Keratinocyte (primary cell): ENCODE measurements around the gene OR13J1. TPM values are rescaled to one million over a fixed set of nuclear protein-coding genes. Genes with fewer than 3 reads are reported as not detected.

Source experiments
- DNase-seq: peaks from one replicate; pipeline ENCODE4 v3.0.0-alpha.2; 2011; ENCODE audit warnings: low read depth, missing footprints, low spot score
- FAIRE-seq: peaks from 2 replicates; lab custom pipeline; 2011; peaks lifted over from hg19 to GRCh38; lab: Jason Lieb, UNC
- H2AFZ ChIP-seq: 2 replicates; pipeline ENCODE4 v1.6.0; 2012; ENCODE audit warnings: low read length, control low read depth, inconsistent platforms; ENCODE audit not compliant: control insufficient read depth
- H3K27ac ChIP-seq: 2 replicates; pipeline ENCODE4 v1.5.1; 2011; ENCODE audit warnings: low read length; ENCODE audit not compliant: control insufficient read depth, insufficient read depth
- H3K27me3 ChIP-seq: 3 replicates; pipeline ENCODE4 v1.6.0; 2011; ENCODE audit warnings: low read length; ENCODE audit not compliant: control insufficient read depth, insufficient read depth; ENCODE audit errors: extremely low read depth
- H3K36me3 ChIP-seq, 2 experiments: 2 replicates in 1 of 2; 3 replicates in 1 of 2; pipeline ENCODE4 v1.5.1; 2011; ENCODE audit warnings: low read length in 2 of 2, mild to moderate bottlenecking in 1 of 2; ENCODE audit not compliant: control insufficient read depth in 2 of 2, insufficient read depth in 2 of 2; ENCODE audit errors: extremely low read depth in 1 of 2
- H3K4me1 ChIP-seq: 3 replicates; pipeline ENCODE4 v1.5.1; 2011; ENCODE audit warnings: low read length; ENCODE audit not compliant: control insufficient read depth, insufficient read depth; ENCODE audit errors: extremely low read depth
- H3K4me2 ChIP-seq: 3 replicates; pipeline ENCODE4 v1.6.0; 2011; ENCODE audit warnings: low read depth, low read length; ENCODE audit not compliant: control insufficient read depth, insufficient read depth; ENCODE audit errors: extremely low read depth
- H3K4me3 ChIP-seq, 3 experiments: fragments of 200-600 bp in 1 of 3; sonication (generic) in 1 of 3; 2 replicates in 2 of 3; 3 replicates in 1 of 3; pipeline ENCODE4 v1.5.1; 2011 to 2016; ENCODE audit warnings: low read length in 3 of 3, mild to moderate bottlenecking in 3 of 3, control low read depth in 2 of 3, inconsistent platforms in 1 of 3, low read depth in 1 of 3, mixed read lengths in 1 of 3, mixed run types in 1 of 3, moderate library complexity in 1 of 3; ENCODE audit not compliant: control insufficient read depth in 2 of 3, insufficient read depth in 2 of 3; ENCODE audit errors: extremely low read depth in 1 of 3
- H3K79me2 ChIP-seq: 2 replicates; pipeline ENCODE4 v1.6.0; 2012; ENCODE audit warnings: low read length; ENCODE audit not compliant: control insufficient read depth, insufficient read depth
- H3K9ac ChIP-seq: 3 replicates; pipeline ENCODE4 v1.6.0; 2011; ENCODE audit warnings: low read length; ENCODE audit not compliant: control insufficient read depth, insufficient read depth; ENCODE audit errors: extremely low read depth
- H3K9me1 ChIP-seq: 3 replicates; pipeline ENCODE4 v1.6.0; 2011; ENCODE audit warnings: low read length; ENCODE audit not compliant: control insufficient read depth, insufficient read depth; ENCODE audit errors: extremely low read depth
- H3K9me3 ChIP-seq: 2 replicates; pipeline ENCODE4 v1.5.1; 2012; ENCODE audit warnings: low read depth, low read length; ENCODE audit not compliant: control insufficient read depth
- H4K20me1 ChIP-seq: 3 replicates; pipeline ENCODE4 v1.6.0; 2011; ENCODE audit warnings: low read length; ENCODE audit not compliant: control insufficient read depth, insufficient read depth; ENCODE audit errors: extremely low read depth
- CTCF ChIP-seq, 3 experiments: IDR thresholded peaks in 1 of 3; conservative IDR thresholded peaks in 1 of 3; optimal IDR thresholded peaks in 1 of 3; 2 replicates in 2 of 3; 3 replicates in 1 of 3; pipeline versions ENCODE3 to v1.5.1; 2011; ENCODE audit warnings: low read length in 3 of 3, mild to moderate bottlenecking in 3 of 3, moderate library complexity in 2 of 3, control low read depth in 1 of 3, inconsistent platforms in 1 of 3; ENCODE audit not compliant: insufficient read depth in 2 of 3; ENCODE audit errors: extremely low read depth in 1 of 3
- EZH2 ChIP-seq: IDR thresholded peaks from one replicate; pipeline ENCODE4 v1.6.1; 2012; ENCODE audit warnings: inconsistent platforms, mild to moderate bottlenecking, low read length, moderate library complexity
- dilution Hi-C: fragments of 300-500 bp; cut with MboI; formaldehyde crosslinking; loops from one replicate; pipeline ENCODE4 v1.7.0; 2020; ENCODE audit warnings: low sequenced_read_pairs; ENCODE audit not compliant: extremely low pct_ligation_motif_present
- polyA plus RNA-seq, 5 experiments: library from polyadenylated mRNA; depleted of rRNA in 3 of 5; stranded (reverse) in 3 of 5; stranded (forward) in 1 of 5; unstranded in 1 of 5; fragments of >200 nt; gene quantifications; 1 replicate in 1 of 5; 2 replicates in 3 of 5; 3 replicates in 1 of 5; pipeline versions ENCODE4 v1.2.1 to v1.2.3, GENCODE V29; 2011 to 2012; ENCODE audit warnings: missing spikeins in 2 of 5, low read depth in 1 of 5, low replicate concordance in 1 of 5

Gene OR13J1
- polyA plus RNA-seq, 1 donor (not counting 4 experiments of a cell fraction or from before 2014, with no cell fraction given) = not detected

- TF ChIP-seq EZH2 (no peak), CTCF (optimal IDR thresholded peaks at IDR 0.05 in 1 of 3, IDR thresholded peaks at IDR 0.05 in 1 of 3, conservative IDR thresholded peaks at IDR 0.05 in 1 of 3; ENCODE audit: extremely low read depth in 1 of 3, insufficient read depth in 2 of 3, low read length in 3 of 3) (no peak)
- peaks cover 36% of the 10 kb centered on the region for H3K4me1 ChIP-seq
- no peaks in the 10 kb centered on the region for H3K27me3 ChIP-seq
- H3K4me3 ChIP-seq = peak overlapping the region in 1 of 3 experiments; percentile 35
- H3K9me3 ChIP-seq = no peaks in the 10 kb centered on the region
- H3K9ac ChIP-seq = peak overlapping the region; percentile 7
- H2AFZ ChIP-seq = peak overlapping the region; percentile 14
- H3K79me2 ChIP-seq = no peaks in the 10 kb centered on the region
- no peaks in the 10 kb centered on the region for H3K9me1 ChIP-seq
- no peak for DNase-seq
- H3K27ac ChIP-seq = peak overlapping the region; percentile 3
- peak; percentile 75 for FAIRE-seq
- dilution Hi-C loops = no loop called here
- H4K20me1 ChIP-seq = no peaks in the 10 kb centered on the region
- H3K36me3 ChIP-seq = no peaks in the 10 kb centered on the region
- peak overlapping the region; percentile 54 for H3K4me2 ChIP-seq
Observed at GRCh38 chr9:35907711-35908503, 37.7 kb upstream of the OR13J1 start.

- DNase-seq = no peak
- no peaks in the 10 kb centered on the region for H3K79me2 ChIP-seq
- H3K9ac ChIP-seq = no peak overlapping the region
- no peak overlapping the region for H3K4me3 ChIP-seq
- FAIRE-seq = no peak
- dilution Hi-C loops = no loop called here
- H3K36me3 ChIP-seq = no peaks in the 10 kb centered on the region
- peaks cover 36% of the 10 kb centered on the region for H3K4me1 ChIP-seq
- H3K27me3 ChIP-seq = no peaks in the 10 kb centered on the region
- H3K27ac ChIP-seq = no peak overlapping the region
- H3K4me2 ChIP-seq = no peak overlapping the region
- H3K9me1 ChIP-seq = no peaks in the 10 kb centered on the region
- H2AFZ ChIP-seq = no peak overlapping the region
- no peaks in the 10 kb centered on the region for H3K9me3 ChIP-seq
- no peaks in the 10 kb centered on the region for H4K20me1 ChIP-seq
- no peak for TF ChIP-seq EZH2
- TF ChIP-seq CTCF (optimal IDR thresholded peaks at IDR 0.05 in 1 of 3, IDR thresholded peaks at IDR 0.05 in 1 of 3, conservative IDR thresholded peaks at IDR 0.05 in 1 of 3; ENCODE audit: extremely low read depth in 1 of 3, insufficient read depth in 2 of 3, low read length in 3 of 3) = no peak
Observed at GRCh38 chr9:35906923-35907699, 36.9 kb upstream of the OR13J1 start.
